H7 (cell line): ENCODE results near the gene PDK1. TPM values are rescaled to one million over a fixed set of nuclear protein-coding genes. Genes with fewer than 3 reads are reported as not detected.
"Not testable (repeated sequence)": the region's sequence is repeated elsewhere in the genome, so short reads cannot be mapped to it uniquely, and the experiment has no call there.

ENCODE experiments used
- DNase-seq: peaks from one replicate; pipeline ENCODE4 v3.0.0; 2012
- H3K27me3 ChIP-seq: 2 replicates; pipeline ENCODE4 v1.6.0; 2011; ENCODE audit warnings: mild to moderate bottlenecking, low read length; ENCODE audit not compliant: control insufficient read depth, insufficient read depth
- H3K36me3 ChIP-seq: replicated peaks from 2 replicates; pipeline ENCODE4 v1.5.1; 2011; ENCODE audit warnings: low read length; ENCODE audit not compliant: control insufficient read depth, insufficient read depth
- H3K4me3 ChIP-seq: 2 replicates; pipeline ENCODE4 v1.5.1; 2011; ENCODE audit warnings: low read depth, mild to moderate bottlenecking, control low read depth, low read length, moderate library complexity; ENCODE audit not compliant: insufficient read depth
- total RNA-seq: library from RNA; depleted of rRNA; stranded (reverse); fragments of >200 nt; shearing (Covaris generic); gene quantifications from 2 replicates; pipeline ENCODE4 v1.2.3, GENCODE V29; 2014; rRNA removed

PDK1 gene
- total RNA-seq, result 154 and 174 TPM in 2 replicates

DNA sequence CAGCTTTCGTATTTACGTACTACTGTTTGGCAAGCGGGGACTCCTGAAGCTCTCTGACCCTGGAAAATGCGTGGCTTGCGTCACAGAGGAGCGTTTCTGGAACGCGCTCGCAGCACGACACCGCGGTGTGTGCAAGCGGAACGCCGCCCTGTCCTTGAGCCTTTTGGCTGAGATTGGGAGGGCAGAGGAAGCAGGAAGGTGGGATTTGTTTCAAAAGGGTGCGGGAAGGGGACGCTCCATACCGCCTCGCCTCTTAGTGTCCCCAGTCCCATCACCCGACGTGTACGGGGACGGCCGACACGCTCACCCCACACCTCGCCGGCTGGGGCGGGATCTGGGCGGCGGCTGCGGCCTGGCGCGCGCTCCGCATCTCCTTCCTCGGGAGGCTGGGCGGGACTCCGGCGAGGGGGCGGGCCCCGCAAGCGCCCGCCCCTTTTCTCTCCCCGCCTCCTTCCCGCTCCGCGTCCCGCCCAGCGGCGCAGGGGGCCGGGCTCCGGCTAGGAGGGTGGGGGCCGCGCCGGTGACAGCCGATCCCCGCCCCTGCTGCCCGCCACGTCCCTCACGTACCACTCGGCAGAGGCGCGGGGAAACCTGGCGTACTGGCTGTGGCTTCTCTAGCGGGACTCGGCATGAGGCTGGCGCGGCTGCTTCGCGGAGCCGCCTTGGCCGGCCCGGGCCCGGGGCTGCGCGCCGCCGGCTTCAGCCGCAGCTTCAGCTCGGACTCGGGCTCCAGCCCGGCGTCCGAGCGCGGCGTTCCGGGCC lies at the start of gene PDK1:
Gene PDK1, plus strand, starts transcription at position 569 of the 762 bp plus-strand sequence. Its CDS starts 61 bp downstream, at position 630.
- DNase-seq, result peak; percentile 98
- Histone ChIP-seq H3K27me3 (no peaks in the 10 kb centered on the region), H3K4me3 (peak within 1 kb of the TSS; percentile 90), H3K36me3 (peaks cover 1% of the 10 kb centered on the region)

GRCh38 chr2:172507199-172507598 lies 48.7 kb upstream of the PDK1 start:
- DNase-seq, result no peak
- Histone ChIP-seq H3K4me3 (no peak overlapping the region), H3K27me3 (no peaks in the 10 kb centered on the region), H3K36me3 (peaks cover 6% of the 10 kb centered on the region)

GRCh38 chr2:172510088-172510487 lies 45.8 kb upstream of the PDK1 start:
- H3K4me3 ChIP-seq, result no peak overlapping the region

DNA sequence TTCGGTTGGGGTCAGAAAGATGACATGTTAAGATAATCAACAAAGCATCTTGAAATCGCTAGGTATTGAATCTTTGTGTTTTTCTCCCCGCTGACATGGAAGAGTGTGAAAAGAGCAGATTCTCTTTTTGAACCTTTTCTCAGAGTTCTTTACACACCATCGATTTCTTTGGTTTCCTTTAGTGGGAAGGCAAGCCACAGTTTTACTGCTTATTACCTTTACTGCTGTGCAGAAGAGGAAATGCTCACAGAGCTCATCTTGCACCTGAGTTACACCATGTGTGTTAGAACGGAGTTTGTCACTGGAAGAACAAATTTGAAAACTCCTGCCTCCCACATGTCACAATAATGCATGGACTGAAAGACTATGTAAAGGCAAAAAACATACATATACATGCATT lies 45.3 kb upstream of the PDK1 start:
- no peaks in the 10 kb centered on the region for H3K27me3 ChIP-seq
- H3K4me3 ChIP-seq, result no peak overlapping the region
- DNase-seq, result no peak
- no peaks in the 10 kb centered on the region; the same call in 1 of the 2 replicates for H3K36me3 ChIP-seq

More at GRCh38 chr2:172510088-172510487, 45.8 kb upstream of the PDK1 start:
- Histone ChIP-seq H3K36me3 (no peaks in the 10 kb centered on the region; the same call in 1 of the 2 replicates), H3K27me3 (no peaks in the 10 kb centered on the region)
- no peak for DNase-seq

DNA sequence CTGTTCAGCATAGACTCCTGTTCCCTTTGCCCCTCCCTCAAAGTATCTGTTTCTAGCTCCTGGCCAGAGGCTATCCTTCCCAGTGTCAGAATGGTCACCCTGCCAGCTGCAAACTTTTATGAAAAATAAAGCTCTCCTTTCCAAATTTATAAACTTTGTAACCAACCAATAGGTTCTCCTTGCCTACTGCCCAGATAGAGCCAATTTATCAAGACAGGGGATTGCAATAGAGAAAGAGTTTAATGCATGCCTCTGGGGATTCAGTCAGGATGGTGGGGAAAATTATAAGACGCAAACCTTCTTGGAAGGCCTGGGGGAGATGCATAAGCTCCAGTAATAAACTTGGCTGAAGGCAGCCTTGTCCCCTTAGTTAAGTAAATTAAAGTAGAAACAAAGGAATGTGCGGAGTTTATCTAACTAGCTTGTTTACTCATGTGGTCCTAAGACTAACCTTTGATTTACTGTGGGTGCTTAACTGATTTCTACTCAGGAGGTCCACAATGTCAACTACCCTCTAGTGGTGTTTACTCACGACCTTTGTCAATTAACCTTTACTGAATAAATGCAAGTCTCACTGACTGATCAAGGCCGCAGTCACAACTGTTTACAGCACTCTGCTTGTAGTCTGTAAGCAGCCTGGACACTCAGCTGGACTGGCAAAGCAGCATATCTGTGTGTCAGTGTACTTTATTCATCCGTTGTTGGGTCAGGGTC lies 42.9 kb upstream of the PDK1 start:
- no peak for DNase-seq
- no peak overlapping the region for H3K4me3 ChIP-seq
- H3K36me3 ChIP-seq, result no peaks in the 10 kb centered on the region; the same call in 1 of the 2 replicates
- H3K27me3 ChIP-seq, result no peaks in the 10 kb centered on the region

- DNase-seq, result no peak
- Histone ChIP-seq H3K36me3 (no peaks in the 10 kb centered on the region; the same call in 1 of the 2 replicates), H3K27me3 (no peaks in the 10 kb centered on the region), H3K4me3 (no peak overlapping the region)
Observed at GRCh38 chr2:172513524-172513900, 42.4 kb upstream of the PDK1 start.

DNA sequence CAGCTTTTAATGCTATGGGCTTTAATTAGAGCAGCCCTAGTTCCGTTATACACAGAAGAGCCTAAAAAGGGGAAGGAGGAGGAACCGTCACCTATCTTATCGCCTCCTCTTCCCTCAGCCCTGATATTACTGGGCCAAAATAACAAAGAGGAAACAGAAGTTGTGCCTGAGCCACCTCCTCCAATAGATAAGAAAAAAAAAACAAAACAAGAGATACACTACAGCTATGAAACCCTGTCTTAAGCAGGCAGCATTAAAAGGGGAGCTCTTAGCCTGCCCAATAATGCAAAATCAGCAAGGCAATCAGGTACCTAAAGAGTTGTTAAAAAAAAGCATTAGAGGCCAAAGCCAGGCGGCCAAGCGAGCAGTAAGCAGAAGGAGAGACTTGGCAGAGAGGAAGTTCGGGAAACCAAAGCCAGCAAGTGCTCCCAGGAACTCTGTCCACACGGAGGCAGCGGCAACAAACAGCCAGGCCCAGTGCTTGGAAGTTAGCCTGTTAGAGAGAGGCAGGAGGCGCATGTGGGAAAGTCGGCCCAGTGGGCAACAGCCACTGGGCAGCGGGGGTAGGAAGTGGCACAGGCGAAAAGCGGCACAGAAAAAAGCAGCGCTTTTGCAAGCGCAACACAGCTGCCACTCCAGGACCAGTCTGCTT lies 41.8 kb upstream of the PDK1 start:
- H3K27me3 ChIP-seq, result no peaks in the 10 kb centered on the region
- H3K36me3 ChIP-seq, result no peaks in the 10 kb centered on the region; the same call in 1 of the 2 replicates
- DNase-seq, result peak; percentile 12
- no peak overlapping the region for H3K4me3 ChIP-seq

GRCh38 chr2:172516299-172516698 lies 39.6 kb upstream of the PDK1 start:
- H3K36me3 ChIP-seq, result no peaks in the 10 kb centered on the region; the same call in 1 of the 2 replicates
- DNase-seq, result no peak
- H3K27me3 ChIP-seq, result no peaks in the 10 kb centered on the region; the same call in 1 of the 2 replicates
- no peak overlapping the region for H3K4me3 ChIP-seq

DNA sequence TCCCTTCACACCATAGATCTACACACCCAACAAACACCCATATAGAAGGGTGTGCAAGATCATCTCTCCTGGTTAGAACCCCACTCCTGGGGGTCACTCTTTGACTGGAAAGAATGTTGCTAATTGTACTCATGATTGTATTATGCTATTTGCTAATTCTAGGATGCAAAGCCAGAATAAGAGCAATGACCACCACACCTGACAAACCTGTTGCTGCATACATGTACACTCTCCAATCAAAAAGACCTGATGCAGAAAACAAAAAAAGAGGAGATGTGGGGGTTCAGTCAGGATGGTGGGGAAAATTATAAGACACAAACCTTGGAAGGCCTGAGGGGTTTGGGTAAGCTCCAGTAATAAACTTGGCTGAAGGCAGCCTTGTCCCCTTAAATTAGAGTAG lies 36.9 kb upstream of the PDK1 start:
- Histone ChIP-seq H3K4me3 (no peak overlapping the region), H3K36me3 (no peaks in the 10 kb centered on the region), H3K27me3 (no peaks in the 10 kb centered on the region; the same call in 1 of the 2 replicates)
- no peak for DNase-seq

- no peak for DNase-seq
- no peaks in the 10 kb centered on the region; the same call in 1 of the 2 replicates for H3K27me3 ChIP-seq
- no peaks in the 10 kb centered on the region for H3K36me3 ChIP-seq
- no peak overlapping the region for H3K4me3 ChIP-seq
Observed at GRCh38 chr2:172525601-172526000, 30.3 kb upstream of the PDK1 start.

- Histone ChIP-seq H3K27me3 (no peaks in the 10 kb centered on the region), H3K36me3 (no peaks in the 10 kb centered on the region), H3K4me3 (no peak overlapping the region)
- DNase-seq, result no peak
Observed at GRCh38 chr2:172531309-172531708, 24.6 kb upstream of the PDK1 start.

DNA sequence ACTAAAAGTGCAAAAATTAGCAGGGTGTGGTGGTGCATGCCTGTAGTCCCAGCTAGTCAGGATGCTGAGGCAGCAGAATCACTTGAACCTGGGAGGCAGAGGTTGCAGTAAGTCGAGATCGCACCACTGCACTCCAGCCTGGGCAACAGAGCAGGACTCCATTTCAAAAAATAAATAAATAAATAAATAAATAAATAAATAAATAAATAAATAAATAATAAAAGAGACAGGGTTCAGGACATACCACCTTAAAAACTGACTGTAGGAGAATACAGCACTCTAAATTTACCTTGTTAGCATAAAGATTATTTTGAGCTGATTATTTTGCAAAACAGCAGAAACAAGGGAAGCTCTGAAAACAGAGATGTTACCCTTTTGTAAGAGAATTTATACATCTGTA lies 23.4 kb upstream of the PDK1 start:
- not testable (repeated sequence) for H3K27me3 ChIP-seq, H3K36me3 ChIP-seq, H3K4me3 ChIP-seq, DNase-seq

DNA sequence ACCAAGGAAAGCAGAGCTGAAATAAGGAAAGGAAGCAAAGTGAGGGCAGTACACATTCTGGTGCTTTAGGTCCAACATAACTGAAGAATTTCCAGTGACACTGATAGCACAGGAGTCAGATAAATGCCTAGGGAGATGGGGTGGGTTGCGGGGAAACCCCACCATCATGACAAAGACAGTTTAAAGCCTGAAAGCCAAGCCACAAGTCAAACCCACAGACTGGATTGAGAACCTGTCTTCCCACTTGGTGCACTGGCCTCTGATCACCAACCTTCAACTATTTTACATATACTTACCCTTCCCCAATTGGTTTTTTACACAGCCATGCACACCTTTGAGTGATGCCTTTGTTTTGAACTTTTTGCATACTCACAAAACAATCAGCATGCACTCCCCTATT lies 22.2 kb upstream of the PDK1 start:
- DNase-seq, result no peak
- Histone ChIP-seq H3K4me3 (no peak overlapping the region), H3K27me3 (no peaks in the 10 kb centered on the region), H3K36me3 (no peaks in the 10 kb centered on the region)

DNA sequence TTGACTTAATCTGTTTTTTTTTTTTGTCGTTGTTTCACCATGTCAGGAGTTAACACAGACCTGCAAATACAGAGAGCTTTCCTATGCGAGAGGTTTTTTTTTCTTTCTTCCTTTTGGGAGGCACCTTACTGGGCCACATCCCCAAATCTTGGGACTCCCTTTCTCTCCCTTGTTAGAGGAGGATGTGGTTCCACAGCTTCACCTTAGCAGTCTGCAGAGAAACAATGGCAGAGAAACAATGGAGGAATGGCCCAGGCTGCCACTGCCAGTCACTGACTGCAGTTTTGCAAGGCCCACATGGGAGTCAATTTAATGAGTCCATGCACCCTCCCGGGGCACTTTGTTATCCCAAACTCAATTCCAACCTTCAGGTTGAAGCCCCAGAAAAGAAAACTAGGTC lies 20.8 kb upstream of the PDK1 start:
- H3K36me3 ChIP-seq, result no peaks in the 10 kb centered on the region
- H3K27me3 ChIP-seq, result no peaks in the 10 kb centered on the region
- no peak overlapping the region for H3K4me3 ChIP-seq
- peak; percentile 57 for DNase-seq
